HG03095 (cell line): Measurements from ENCODE around the gene IFT27.
"Not testable (repeated sequence)": the region's sequence is repeated elsewhere in the genome, so short reads cannot be mapped to it uniquely, and the experiment has no call there.

Source experiments
- ATAC-seq: cut with Tn5 transposase; IDR thresholded peaks from one replicate; pipeline ENCODE4 v1.9.1; 2021; ENCODE audit warnings: moderate library complexity; ENCODE audit not compliant: unreplicated experiment

Gene IFT27

GRCh38 chr22:36765943-36766450, 9.9 kb downstream of the IFT27 start:
- ATAC-seq, result no peak

- no peak for ATAC-seq
Measured at GRCh38 chr22:36765131-36765942, 10.6 kb downstream of the IFT27 start.

DNA sequence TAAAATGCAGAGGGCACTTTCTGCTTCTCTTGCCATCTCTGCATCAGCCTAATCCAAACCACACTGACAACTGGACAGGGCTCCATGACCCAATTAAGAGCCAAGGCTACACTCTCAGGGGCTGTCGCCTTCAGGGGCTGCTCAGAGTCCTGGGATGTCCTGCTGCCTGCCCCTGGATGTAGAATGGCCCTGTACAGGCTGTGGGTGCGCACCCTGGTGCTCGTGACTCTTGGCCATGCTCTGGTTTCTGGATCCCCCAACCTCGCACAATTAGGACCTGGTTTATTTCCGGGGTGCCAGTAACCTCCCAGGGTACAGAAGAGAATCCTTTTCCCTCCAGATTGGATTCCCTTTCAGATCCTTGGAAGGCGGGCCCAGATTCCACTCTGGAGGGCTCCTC, 11.3 kb downstream of the IFT27 start:
- ATAC-seq, result no peak

- ATAC-seq, result no peak
Measured at GRCh38 chr22:36764060-36764459, 11.9 kb downstream of the IFT27 start.

GRCh38 chr22:36763576-36763975, 12.3 kb downstream of the IFT27 start:
- ATAC-seq, result no peak

- no peak for ATAC-seq
Measured at GRCh38 chr22:36762687-36763260, 13.1 kb downstream of the IFT27 start.

DNA sequence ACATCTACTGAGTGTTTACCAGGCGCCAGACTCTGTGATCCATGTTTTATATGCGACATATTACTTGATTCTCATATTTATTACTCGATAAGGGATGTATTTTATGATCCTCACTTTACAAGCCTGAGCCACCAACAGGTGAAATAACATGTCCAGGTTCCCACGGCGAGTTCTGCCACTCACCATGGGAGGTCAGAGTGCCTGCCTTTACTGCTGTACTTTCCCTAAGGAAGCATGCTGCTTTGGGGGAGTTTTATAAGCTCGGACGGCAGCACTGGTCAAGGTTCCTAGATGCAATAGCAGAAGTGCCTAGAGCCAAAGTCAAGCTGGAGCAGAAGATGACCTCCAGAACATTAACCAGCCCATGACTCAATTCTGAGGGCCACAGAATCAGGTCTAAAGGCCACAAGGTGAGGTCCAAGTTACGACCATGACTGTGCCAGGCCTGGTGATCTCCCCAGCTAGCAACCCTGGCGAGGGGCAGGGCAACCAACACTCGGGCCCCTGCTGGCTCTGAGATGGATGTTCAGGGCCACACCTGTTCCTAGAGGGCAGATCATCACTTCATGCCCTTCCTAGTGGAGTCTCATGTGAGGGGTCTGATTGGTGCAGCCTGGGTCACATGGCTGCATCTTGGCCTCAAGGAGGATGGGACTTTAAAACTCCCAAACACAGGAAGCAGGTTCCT, 14.2 kb downstream of the IFT27 start:
- ATAC-seq, result no peak

- no peak for ATAC-seq
Measured at GRCh38 chr22:36760786-36761185, 15.1 kb downstream of the IFT27 start.

DNA sequence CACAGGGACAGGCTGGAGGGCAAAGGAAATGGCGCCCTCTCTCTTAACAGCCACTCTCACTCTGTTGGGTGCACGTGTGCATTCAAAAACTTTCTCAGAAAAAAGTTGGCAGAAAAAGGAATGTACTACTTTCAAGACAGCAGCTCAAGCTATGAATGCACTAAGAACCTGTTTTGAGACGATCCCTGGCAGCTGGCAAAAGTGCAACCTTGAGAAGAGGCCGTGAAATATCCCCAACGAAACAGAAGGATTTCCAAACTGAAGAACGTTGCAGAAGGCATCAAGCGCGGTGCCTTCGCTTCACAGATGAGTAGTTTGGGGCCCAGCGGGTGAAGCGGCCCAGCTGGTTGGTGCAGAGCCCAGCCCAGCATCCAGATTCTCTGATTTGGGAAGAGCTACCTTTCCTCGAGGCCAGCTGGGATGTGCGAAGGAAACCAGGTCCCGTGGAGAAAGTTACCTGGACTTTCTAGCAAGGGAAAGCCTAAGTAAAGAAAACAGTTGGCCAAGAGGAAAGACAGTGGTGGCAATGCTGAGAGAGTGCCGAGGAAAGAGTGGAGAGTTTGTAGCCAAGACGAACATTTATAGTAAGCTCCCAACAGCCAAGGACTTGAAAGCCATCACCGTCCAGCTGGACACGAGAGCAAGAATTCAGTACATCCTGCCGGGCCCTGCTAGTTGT, 16.3 kb downstream of the IFT27 start:
- no peak for ATAC-seq

GRCh38 chr22:36758792-36759271, 17.1 kb downstream of the IFT27 start:
- ATAC-seq, result no peak

- no peak for ATAC-seq
Measured at GRCh38 chr22:36757668-36758211, 18.2 kb downstream of the IFT27 start.

GRCh38 chr22:36756746-36757655, 18.9 kb downstream of the IFT27 start:
- ATAC-seq, result no peak

DNA sequence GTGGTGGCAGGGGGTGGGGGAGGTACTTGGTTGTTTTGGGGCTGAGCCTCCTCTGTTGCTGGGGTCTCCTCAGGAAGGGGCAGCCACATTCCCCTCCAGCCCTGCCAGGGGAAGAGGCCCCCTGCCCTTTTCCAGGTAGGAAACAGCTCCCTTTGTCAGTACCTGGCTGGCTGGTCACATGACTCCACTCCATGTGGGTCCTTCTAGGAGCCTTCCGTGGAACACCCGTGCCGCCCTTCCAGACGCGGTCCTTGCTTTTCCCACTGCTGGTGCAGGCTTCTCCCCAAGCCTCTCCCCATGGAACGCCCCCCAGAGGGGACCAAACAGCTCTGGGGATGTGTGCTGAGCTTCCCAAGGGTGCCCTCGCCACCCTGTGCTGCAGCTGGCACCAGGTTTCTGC, 19.9 kb downstream of the IFT27 start:
- no peak for ATAC-seq

DNA sequence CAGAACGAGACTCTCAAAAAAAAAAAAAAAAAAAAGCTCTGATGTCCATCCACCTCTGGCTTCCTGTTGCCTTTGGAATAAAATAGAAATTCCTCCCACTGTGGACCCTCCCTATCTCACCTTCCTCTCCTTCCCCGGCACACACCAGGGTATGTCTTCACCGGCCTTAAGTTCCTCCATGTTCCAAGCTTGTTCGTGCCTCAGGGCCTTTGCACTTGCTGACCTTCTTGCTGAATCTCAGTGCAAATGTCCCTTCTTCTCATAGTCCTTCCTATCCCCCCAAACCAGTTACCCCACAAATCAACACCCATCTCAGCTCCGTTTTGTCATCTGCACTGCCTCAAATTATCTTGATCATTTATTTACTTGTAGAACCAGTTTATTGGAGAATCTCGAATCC, 20.6 kb downstream of the IFT27 start:
- no peak for ATAC-seq

GRCh38 chr22:36754881-36755280, 21.0 kb downstream of the IFT27 start:
- not testable (repeated sequence) for ATAC-seq

DNA sequence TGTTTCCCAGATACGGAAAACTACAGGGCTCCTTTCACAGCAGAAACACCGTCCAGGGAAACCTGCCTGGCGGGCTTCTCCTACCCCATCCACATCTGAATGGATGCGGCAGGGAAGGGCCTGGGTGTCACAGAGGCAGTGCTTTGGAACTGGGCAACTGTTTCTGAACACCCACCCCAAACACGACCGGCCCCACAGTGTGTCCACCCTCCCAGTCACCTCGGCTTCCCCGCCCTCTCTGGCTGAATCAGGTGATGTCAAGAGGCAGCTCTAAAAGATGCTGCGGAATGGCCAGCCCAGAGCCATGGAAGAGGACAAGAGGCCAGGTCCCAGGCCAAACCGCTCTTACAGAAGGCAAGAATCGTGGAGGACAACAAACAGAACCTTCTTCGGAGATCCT, 22.0 kb downstream of the IFT27 start:
- no peak for ATAC-seq

DNA sequence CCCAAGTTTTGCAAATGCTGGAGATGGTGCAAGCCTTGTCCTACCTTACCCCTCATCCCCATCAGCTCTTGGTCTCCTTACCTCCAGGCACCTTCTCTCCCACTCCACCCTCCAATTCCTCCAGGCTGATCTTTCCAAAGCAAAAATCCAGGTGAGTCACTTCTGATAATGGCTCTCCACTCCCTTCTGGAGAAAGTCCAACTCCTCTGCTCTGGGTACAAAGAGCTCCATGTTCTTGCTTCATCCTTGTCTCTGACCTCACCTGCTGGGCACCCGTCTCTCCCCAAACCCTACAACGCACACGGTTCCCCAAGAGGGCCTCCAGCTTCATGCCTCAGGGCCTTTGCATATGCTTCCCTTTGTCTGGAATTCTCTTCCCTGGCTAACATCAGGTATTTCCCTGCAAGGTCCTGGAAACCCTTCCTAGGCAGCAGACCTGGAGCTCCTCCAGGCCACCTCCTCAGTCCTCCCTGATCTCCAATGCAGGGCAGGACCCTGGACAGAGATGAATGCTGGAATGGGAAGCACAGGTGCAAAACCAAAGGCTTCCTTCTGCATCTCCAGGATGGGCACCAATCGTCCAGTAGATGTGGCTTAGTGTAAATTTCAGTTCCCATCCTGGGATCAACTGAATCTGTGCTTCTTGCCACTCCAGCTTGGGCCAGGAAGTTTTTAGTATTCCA, 22.7 kb downstream of the IFT27 start:
- no peak for ATAC-seq

DNA sequence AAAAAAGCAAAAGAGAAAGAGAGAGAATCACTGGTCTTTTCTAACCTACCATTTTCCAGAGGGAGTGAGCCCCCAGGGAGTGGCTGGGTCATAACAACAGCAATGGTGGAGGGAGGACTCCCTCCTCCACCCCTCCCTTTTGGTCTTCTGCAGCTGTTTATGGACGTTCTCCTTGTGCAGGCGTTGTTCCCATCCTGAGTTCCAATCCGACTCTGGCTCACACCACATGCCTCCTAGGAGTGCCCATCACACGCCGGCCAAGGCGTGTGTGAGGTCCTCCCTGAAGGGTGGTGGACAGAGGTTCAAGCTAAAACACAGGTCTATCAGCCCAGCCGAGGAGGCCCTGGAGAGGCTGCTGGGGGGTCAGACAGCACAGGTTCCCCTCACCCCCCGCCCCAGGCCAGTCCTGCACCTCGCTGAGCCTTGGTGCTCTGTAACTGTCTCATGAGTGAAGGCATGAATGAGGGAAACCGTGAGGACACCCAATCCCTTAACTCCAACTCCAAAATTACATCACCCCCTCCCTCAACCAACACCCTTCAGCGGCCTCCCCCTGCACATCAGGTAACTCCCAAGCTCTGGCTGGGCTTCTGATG, 29.4 kb downstream of the IFT27 start:
- no peak for ATAC-seq
